Fibroblast of lung (primary cell): ENCODE measurements around the gene RGS16. TPM values are rescaled to one million over a fixed set of nuclear protein-coding genes. Genes with fewer than 3 reads are reported as not detected.

Experiments used
- DNase-seq, 2 donors: peaks; one replicate each; pipeline versions ENCODE4 v3.0.0 to v3.0.0-alpha.2; 2010; ENCODE audit warnings: low read depth in 2 of 2
- H2AFZ ChIP-seq: 2 replicates; pipeline ENCODE4 v1.5.1; 2012; ENCODE audit warnings: low read length, control low read depth, inconsistent platforms
- H3K27ac ChIP-seq: 2 replicates; pipeline ENCODE4 v1.5.1; 2011; ENCODE audit warnings: low read length, control low read depth; ENCODE audit not compliant: insufficient read depth
- H3K27me3 ChIP-seq: 2 replicates; pipeline ENCODE4 v1.5.1; 2011; ENCODE audit warnings: mild to moderate bottlenecking, low read length; ENCODE audit not compliant: control insufficient read depth, insufficient read depth
- H3K36me3 ChIP-seq: 2 replicates; pipeline ENCODE4 v1.5.1; 2011; ENCODE audit warnings: low read length; ENCODE audit not compliant: control insufficient read depth, insufficient read depth
- H3K4me1 ChIP-seq: 2 replicates; pipeline ENCODE4 v1.5.1; 2011; ENCODE audit warnings: low read length; ENCODE audit not compliant: control insufficient read depth, insufficient read depth; ENCODE audit errors: extremely low read depth
- H3K4me2 ChIP-seq: 2 replicates; pipeline ENCODE4 v1.5.1; 2011; ENCODE audit warnings: low read length, control low read depth; ENCODE audit not compliant: insufficient read depth; ENCODE audit errors: extremely low read depth
- H3K4me3 ChIP-seq, 4 experiments: fragments of 200-600 bp in 1 of 4; sonication (generic) in 1 of 4; replicated peaks in 1 of 4; 2 replicates each; pipeline ENCODE4 v1.5.1; 2011 to 2016; ENCODE audit warnings: low read length in 4 of 4, low read depth in 3 of 4, mild to moderate bottlenecking in 3 of 4, control low read depth in 2 of 4, inconsistent platforms in 1 of 4, mixed read lengths in 1 of 4; ENCODE audit not compliant: insufficient read depth in 1 of 4; ENCODE audit errors: control extremely low read depth in 1 of 4
- H3K79me2 ChIP-seq: 2 replicates; pipeline ENCODE4 v1.5.1; 2012; ENCODE audit warnings: mild to moderate bottlenecking, low read length, inconsistent platforms; ENCODE audit not compliant: control insufficient read depth, insufficient read depth
- H3K9ac ChIP-seq: 2 replicates; pipeline ENCODE4 v1.5.1; 2011; ENCODE audit warnings: mild to moderate bottlenecking, low read length, control low read depth; ENCODE audit not compliant: insufficient read depth
- H3K9me3 ChIP-seq: 2 replicates; pipeline ENCODE4 v1.5.1; 2012; ENCODE audit warnings: low read depth, low read length; ENCODE audit not compliant: control insufficient read depth, insufficient read depth
- H4K20me1 ChIP-seq: 2 replicates; pipeline ENCODE4 v1.5.1; 2011; ENCODE audit warnings: low read length; ENCODE audit not compliant: control insufficient read depth, insufficient read depth; ENCODE audit errors: extremely low read depth
- EZH2 ChIP-seq: IDR thresholded peaks from 2 replicates; pipeline ENCODE4 v1.5.1; 2012; ENCODE audit warnings: low read length, control low read depth, mild to moderate bottlenecking; ENCODE audit errors: missing control alignments
- polyA plus RNA-seq, 2 donors: library from polyadenylated mRNA; depleted of rRNA in 1 of 2; stranded (reverse) in 1 of 2; unstranded in 1 of 2; fragments of >200 nt; gene quantifications; 2 replicates each; pipeline ENCODE4 v1.2.1, GENCODE V29; 2011 to 2012; ENCODE audit warnings: missing spikeins in 1 of 2
- total RNA-seq: library from RNA; depleted of rRNA; stranded (reverse); fragments of >200 nt; gene quantifications from 2 replicates; pipeline ENCODE4 v1.2.1, GENCODE V29; 2014
- TF ChIP-seq, protein P1 (sequence below), 2 donors: IDR thresholded peaks in 1 of 2; conservative IDR thresholded peaks in 1 of 2; 1 replicate in 1 of 2; 2 replicates in 1 of 2; pipeline ENCODE4 v1.5.1; 2011 to 2012; ENCODE audit warnings: low read length in 2 of 2, control low read depth in 1 of 2, inconsistent platforms in 1 of 2, low read depth in 1 of 2, mild to moderate bottlenecking in 1 of 2

RGS16 gene
- total and polyA plus RNA-seq, 2 donors (not counting 1 experiment from before 2014, with no cell fraction given): 0.17 to 0.33 TPM

DNA sequence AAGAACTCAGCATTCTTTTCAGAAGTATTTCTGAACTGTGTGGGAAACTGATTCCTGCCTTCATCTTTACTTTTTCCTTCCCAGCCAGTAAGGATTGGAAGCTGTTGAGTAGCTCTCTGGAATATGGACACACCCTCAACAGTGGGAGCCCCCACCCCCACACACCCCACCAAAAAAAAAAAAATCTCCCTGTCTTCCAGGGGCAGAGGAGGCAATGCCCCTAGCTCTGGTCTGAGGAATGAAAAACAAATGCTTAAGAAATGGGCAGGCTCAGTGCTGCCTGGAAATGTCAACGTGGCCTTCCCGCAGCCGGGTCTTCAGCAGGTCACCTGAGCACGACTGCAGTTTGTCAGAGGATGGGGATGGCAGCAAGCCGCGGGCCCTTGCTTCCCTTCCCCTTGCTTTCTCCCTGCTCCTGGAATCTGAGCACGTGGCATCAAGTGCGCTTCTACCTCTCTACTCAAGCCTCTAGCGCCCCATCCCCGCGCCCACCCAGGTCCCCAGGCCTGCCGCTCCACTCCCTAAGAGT is 479 bp downstream of the RGS16 start:
- peaks cover 16% of the 10 kb centered on the region for H3K27me3 ChIP-seq
- H3K4me3 ChIP-seq: peak overlapping the region; percentile 14 to 50 (median 42)
- H3K36me3 ChIP-seq: no peaks in the 10 kb centered on the region
- peak overlapping the region; percentile 79 for H3K4me2 ChIP-seq
- H3K27ac ChIP-seq: no peak overlapping the region
- no peaks in the 10 kb centered on the region for H4K20me1 ChIP-seq
- H3K9ac ChIP-seq: no peak overlapping the region
- DNase-seq: peak in 1 of 2 donors; percentile 12
- no peak overlapping the region for H2AFZ ChIP-seq
- TF ChIP-seq, protein P1, sequence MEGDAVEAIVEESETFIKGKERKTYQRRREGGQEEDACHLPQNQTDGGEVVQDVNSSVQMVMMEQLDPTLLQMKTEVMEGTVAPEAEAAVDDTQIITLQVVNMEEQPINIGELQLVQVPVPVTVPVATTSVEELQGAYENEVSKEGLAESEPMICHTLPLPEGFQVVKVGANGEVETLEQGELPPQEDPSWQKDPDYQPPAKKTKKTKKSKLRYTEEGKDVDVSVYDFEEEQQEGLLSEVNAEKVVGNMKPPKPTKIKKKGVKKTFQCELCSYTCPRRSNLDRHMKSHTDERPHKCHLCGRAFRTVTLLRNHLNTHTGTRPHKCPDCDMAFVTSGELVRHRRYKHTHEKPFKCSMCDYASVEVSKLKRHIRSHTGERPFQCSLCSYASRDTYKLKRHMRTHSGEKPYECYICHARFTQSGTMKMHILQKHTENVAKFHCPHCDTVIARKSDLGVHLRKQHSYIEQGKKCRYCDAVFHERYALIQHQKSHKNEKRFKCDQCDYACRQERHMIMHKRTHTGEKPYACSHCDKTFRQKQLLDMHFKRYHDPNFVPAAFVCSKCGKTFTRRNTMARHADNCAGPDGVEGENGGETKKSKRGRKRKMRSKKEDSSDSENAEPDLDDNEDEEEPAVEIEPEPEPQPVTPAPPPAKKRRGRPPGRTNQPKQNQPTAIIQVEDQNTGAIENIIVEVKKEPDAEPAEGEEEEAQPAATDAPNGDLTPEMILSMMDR (conservative IDR thresholded peaks at IDR 0.05 in 1 of 2, IDR thresholded peaks at IDR 0.05 in 1 of 2; ENCODE audit: low read depth in 1 of 2, low read length in 2 of 2): no peak
- no peak for TF ChIP-seq EZH2
- H3K79me2 ChIP-seq: no peaks in the 10 kb centered on the region
- peaks cover 6% of the 10 kb centered on the region for H3K4me1 ChIP-seq
- H3K9me3 ChIP-seq: no peaks in the 10 kb centered on the region

DNA sequence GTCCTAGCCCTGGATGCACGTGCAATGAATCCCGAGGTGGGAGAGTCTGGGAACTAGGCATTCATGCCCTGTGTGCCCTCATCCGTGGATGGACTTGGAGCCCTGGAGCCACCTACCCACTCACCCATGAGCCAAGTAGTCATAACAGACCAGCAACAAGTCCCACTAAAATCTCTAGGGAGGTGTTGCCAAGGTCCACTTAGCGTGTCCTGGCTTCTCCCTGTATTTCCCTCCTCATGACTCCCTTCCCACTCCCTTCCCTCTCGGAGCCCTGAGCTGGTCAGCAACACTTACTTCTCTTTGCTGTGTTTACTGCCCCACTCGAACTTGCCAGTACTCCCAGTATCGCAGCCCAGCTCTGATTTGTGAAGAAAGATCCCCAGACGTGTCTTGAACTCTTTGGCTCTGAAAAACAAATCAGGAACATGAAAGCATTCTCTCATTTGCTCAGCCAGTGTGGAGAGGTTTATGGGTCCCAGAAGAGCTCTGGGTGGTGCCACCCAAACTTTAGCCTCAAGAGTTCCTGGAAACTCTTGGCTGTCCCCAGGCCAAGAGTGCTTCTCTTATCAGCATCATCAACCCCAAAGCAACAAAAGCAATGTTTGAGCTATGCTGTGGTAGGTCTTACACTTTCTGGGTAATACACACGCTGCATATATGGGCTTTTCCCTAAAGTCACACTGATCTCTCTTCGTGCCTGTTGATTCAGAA is 1.1 kb downstream of the RGS16 start:
- Histone ChIP-seq H3K9ac (no peak overlapping the region), H2AFZ (no peak overlapping the region), H3K4me2 (no peak overlapping the region), H4K20me1 (no peaks in the 10 kb centered on the region), H3K9me3 (no peaks in the 10 kb centered on the region), H3K4me3 (peak overlapping the region in 1 of 4 experiments; percentile 48), H3K79me2 (no peaks in the 10 kb centered on the region), H3K36me3 (no peaks in the 10 kb centered on the region), H3K4me1 (peaks cover 6% of the 10 kb centered on the region), H3K27me3 (peaks cover 16% of the 10 kb centered on the region), H3K27ac (no peak overlapping the region)
- peak; percentile 10 for TF ChIP-seq EZH2
- TF ChIP-seq, protein P1 (conservative IDR thresholded peaks at IDR 0.05 in 1 of 2, IDR thresholded peaks at IDR 0.05 in 1 of 2; ENCODE audit: low read depth in 1 of 2, low read length in 2 of 2): no peak
- DNase-seq: no peak

DNA sequence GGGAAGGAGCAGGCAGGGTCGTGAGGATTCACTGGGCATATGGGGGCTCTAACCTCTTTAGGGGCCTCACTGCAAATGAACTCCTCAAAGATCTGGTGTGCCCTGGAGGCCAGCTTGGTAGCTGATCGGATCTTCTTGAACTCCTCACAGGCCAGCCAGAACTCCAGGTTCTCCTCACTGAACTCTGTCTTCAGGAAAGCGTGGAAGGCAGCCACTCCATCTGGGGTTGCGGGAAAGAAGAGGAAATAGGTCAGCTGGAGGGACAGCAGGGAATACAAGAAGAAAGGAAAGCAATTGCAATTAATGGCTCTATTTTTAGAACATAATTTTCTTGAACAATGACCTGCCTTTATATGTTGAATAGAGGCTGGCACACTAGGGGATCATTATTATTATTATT is 2.3 kb downstream of the RGS16 start:
- no peak overlapping the region for H3K4me3 ChIP-seq
- H4K20me1 ChIP-seq: no peaks in the 10 kb centered on the region
- H3K4me1 ChIP-seq: peaks cover 6% of the 10 kb centered on the region
- H3K4me2 ChIP-seq: no peak overlapping the region
- TF ChIP-seq, protein P1 (conservative IDR thresholded peaks at IDR 0.05 in 1 of 2, IDR thresholded peaks at IDR 0.05 in 1 of 2; ENCODE audit: low read depth in 1 of 2, low read length in 2 of 2): no peak
- TF ChIP-seq EZH2: no peak
- H3K27me3 ChIP-seq: peaks cover 17% of the 10 kb centered on the region
- H3K9me3 ChIP-seq: no peaks in the 10 kb centered on the region
- no peak overlapping the region for H2AFZ ChIP-seq
- H3K27ac ChIP-seq: no peak overlapping the region
- H3K36me3 ChIP-seq: no peaks in the 10 kb centered on the region
- H3K79me2 ChIP-seq: no peaks in the 10 kb centered on the region
- DNase-seq: no peak
- no peak overlapping the region for H3K9ac ChIP-seq
